CD4-positive, alpha-beta memory T cell (primary cell): ENCODE measurements around the gene TEAD3. TPM values are rescaled to one million over a fixed set of nuclear protein-coding genes. Genes with fewer than 3 reads are reported as not detected.

Experiments used
- CTCF ChIA-PET: fragments of 350-600 bp; sonication (Branson Sonifier 250); formaldehyde crosslinking; loops from one replicate; lab custom pipeline; 2021; ENCODE audit warnings: inconsistent platforms; ENCODE audit not compliant: partially characterized antibody; lab: Charles Lee
- POLR2A ChIA-PET: fragments of 350-600 bp; sonication (Branson Sonifier 250); formaldehyde crosslinking; loops from one replicate; lab custom pipeline; 2021; ENCODE audit not compliant: partially characterized antibody; lab: Charles Lee
- DNase-seq, 5 donors: peaks; one replicate each; pipeline versions ENCODE4 v3.0.0 to v3.0.0-alpha.2; 2020 to 2022; ENCODE audit warnings: mixed read lengths in 1 of 5
- H3K27ac ChIP-seq: one replicate; pipeline ENCODE4 v1.7.0; 2013; ENCODE audit warnings: low read depth, low read length
- H3K27me3 ChIP-seq: 2 replicates; pipeline ENCODE4 v1.7.0; 2013; ENCODE audit warnings: mild to moderate bottlenecking, low read length, moderate library complexity; ENCODE audit not compliant: insufficient read depth
- H3K36me3 ChIP-seq: 2 replicates; pipeline ENCODE4 v1.7.0; 2013; ENCODE audit warnings: mild to moderate bottlenecking, low read length, moderate library complexity; ENCODE audit not compliant: insufficient read depth
- H3K4me1 ChIP-seq: 2 replicates; pipeline ENCODE4 v1.7.0; 2013; ENCODE audit warnings: mild to moderate bottlenecking, low read length, moderate library complexity; ENCODE audit not compliant: insufficient read depth
- H3K4me3 ChIP-seq, 2 donors: one replicate each; pipeline ENCODE4 v1.7.0; 2013; ENCODE audit warnings: low read length in 2 of 2, mild to moderate bottlenecking in 1 of 2
- H3K9me3 ChIP-seq, 2 donors: one replicate each; pipeline ENCODE4 v1.7.0; 2013; ENCODE audit warnings: low read length in 2 of 2, control low read depth in 1 of 2; ENCODE audit not compliant: control insufficient read depth in 1 of 2
- H3K27ac Mint-ChIP-seq, 7 donors: one replicate each; pipeline ENCODE4 v1.8.0; 2020 to 2021; ENCODE audit warnings: mixed read lengths in 7 of 7, mild to moderate bottlenecking in 6 of 7, inconsistent platforms in 3 of 7, moderate library complexity in 3 of 7
- H3K27me3 Mint-ChIP-seq, 2 donors: one replicate each; pipeline ENCODE4 v1.8.0; 2020 to 2021; ENCODE audit warnings: mixed read lengths in 2 of 2
- H3K36me3 Mint-ChIP-seq, 2 donors: one replicate each; pipeline ENCODE4 v1.8.0; 2020 to 2021; ENCODE audit warnings: mixed read lengths in 2 of 2, inconsistent platforms in 1 of 2, mild to moderate bottlenecking in 1 of 2
- H3K4me1 Mint-ChIP-seq, 4 donors: one replicate each; pipeline ENCODE4 v1.8.0; 2020 to 2021; ENCODE audit warnings: mixed read lengths in 4 of 4, mild to moderate bottlenecking in 1 of 4
- H3K4me3 Mint-ChIP-seq, 8 donors: one replicate each; pipeline ENCODE4 v1.8.0; 2020 to 2021; ENCODE audit warnings: mixed read lengths in 8 of 8, mild to moderate bottlenecking in 7 of 8, moderate library complexity in 6 of 8, inconsistent platforms in 3 of 8
- H3K9me3 Mint-ChIP-seq, 8 donors: one replicate each; pipeline ENCODE4 v1.8.0; 2020 to 2021; ENCODE audit warnings: mixed read lengths in 8 of 8, mild to moderate bottlenecking in 5 of 8, inconsistent platforms in 3 of 8, moderate library complexity in 1 of 8
- intact Hi-C: fragments of 100-400 bp; cut with micrococcal nuclease; formaldehyde crosslinking; loops from one replicate; pipeline ENCODE4 v1.15.1; 2023
- polyA plus RNA-seq, 2 donors: library from polyadenylated mRNA; unstranded; fragments of 300-500 nt; fragmentation: Illumina TruSeq; gene quantifications; one replicate each; pipeline ENCODE4 v1.2.3, GENCODE V29; 2021
- total RNA-seq, 2 experiments: library from RNA; stranded (reverse); gene quantifications; one replicate each; pipeline ENCODE4 v1.2.3, GENCODE V29; 2021

TEAD3 gene
- total and polyA plus RNA-seq, 4 experiments from 2014 or later, result 0.08 to 0.20 TPM; not detected in 2

- Histone ChIP-seq H3K4me1 (no peaks in the 10 kb centered on the region), H3K27ac (no peak overlapping the region), H3K4me3 (no peak overlapping the region), H3K36me3 (no peaks in the 10 kb centered on the region), H3K27me3 (no peaks in the 10 kb centered on the region), H3K9me3 (no peaks in the 10 kb centered on the region)
- no peak for DNase-seq
- ChIA-PET CTCF (no interaction called here), POLR2A (no interaction called here)
- intact Hi-C loops, result no loop called here
- Mint-ChIP-seq H3K9me3 (no peaks in the 10 kb centered on the region), H3K36me3 (no peaks in the 10 kb centered on the region), H3K4me3 (no peak overlapping the region), H3K4me1 (peaks cover 1 to 8% (median 6%) of the 10 kb centered on the region in 4 donors), H3K27ac (no peak overlapping the region), H3K27me3 (peaks cover 6 to 9% of the 10 kb centered on the region in 2 donors)
Observed at GRCh38 chr6:35534407-35535170, 37.7 kb upstream of the TEAD3 start.

DNA sequence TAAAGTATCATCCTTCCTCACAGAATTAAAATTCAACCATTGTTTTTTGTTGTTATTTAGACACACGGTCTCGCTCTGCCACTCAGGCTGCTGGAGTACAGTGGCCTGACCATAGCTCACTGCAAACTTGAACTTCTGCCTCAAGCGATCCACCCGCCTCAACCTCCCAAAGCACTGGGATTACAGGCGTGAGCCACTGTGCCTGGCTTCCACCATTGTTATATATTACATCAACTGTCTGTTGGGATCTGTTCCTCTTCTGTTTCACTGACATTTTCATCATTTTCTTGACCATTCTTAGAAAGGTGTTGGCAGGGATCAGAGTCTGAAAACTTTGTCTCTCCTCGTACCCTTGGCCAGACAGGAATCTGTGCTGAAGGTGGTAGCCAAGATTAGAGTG lies 37.1 kb upstream of the TEAD3 start:
- CTCF ChIA-PET, result interaction anchor here (2.1 kb wide), 1 partner anchor 11 kb away, joined by 11 read pairs; no protein-coding TSS in a partner anchor

DNA sequence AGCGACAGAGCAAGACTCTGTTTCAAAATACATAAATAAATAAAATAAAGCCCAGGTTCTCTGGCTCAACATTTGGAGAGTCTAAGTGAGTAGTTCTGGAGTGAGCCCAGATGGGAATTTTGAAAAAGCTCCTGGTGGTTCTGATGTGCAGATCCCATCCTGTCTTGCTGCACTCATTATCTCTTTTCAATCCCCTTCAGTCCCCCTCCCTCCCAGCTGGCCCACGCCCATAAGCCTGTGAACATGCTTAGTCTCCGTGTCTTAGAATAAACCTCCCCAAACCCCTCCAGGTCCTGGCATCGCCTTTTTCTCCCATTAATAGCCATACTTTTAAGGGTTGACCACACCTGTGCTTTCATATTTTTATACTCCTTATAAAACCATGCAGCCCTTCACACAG lies 35.2 kb upstream of the TEAD3 start:
- Mint-ChIP-seq H3K9me3 (no peaks in the 10 kb centered on the region), H3K4me3 (no peak overlapping the region), H3K27me3 (peaks cover 6 to 8% of the 10 kb centered on the region in 2 donors), H3K36me3 (no peaks in the 10 kb centered on the region), H3K4me1 (peaks cover 1 to 18% (median 8%) of the 10 kb centered on the region in 4 donors), H3K27ac (no peak overlapping the region)
- CTCF ChIA-PET, result interaction anchor here (1.0 to 2.1 kb wide), 5 partner anchors 9 to 205 kb away, joined by 3 to 11 read pairs (median 6); partner anchors contain the start of gene ARMC12
- no peak overlapping the region for H3K27ac ChIP-seq
- intact Hi-C loops, result no loop called here
- no peaks in the 10 kb centered on the region for H3K4me1 ChIP-seq
- no peaks in the 10 kb centered on the region for H3K9me3 ChIP-seq
- DNase-seq, result no peak
- no peaks in the 10 kb centered on the region for H3K27me3 ChIP-seq
- no peak overlapping the region for H3K4me3 ChIP-seq
- no peaks in the 10 kb centered on the region for H3K36me3 ChIP-seq
- POLR2A ChIA-PET, result interaction anchor here (1.3 kb wide), 1 partner anchor 9 kb away, joined by 3 read pairs; no protein-coding TSS in a partner anchor

More for the DNA sequence above, 37.1 kb upstream of the TEAD3 start:
- Histone ChIP-seq H3K27ac (no peak overlapping the region), H3K36me3 (no peaks in the 10 kb centered on the region), H3K9me3 (no peaks in the 10 kb centered on the region), H3K4me1 (no peaks in the 10 kb centered on the region), H3K4me3 (no peak overlapping the region), H3K27me3 (no peaks in the 10 kb centered on the region)
- no peak for DNase-seq
- Mint-ChIP-seq H3K36me3 (no peaks in the 10 kb centered on the region), H3K27me3 (peaks cover 6 to 9% of the 10 kb centered on the region in 2 donors), H3K4me3 (no peak overlapping the region), H3K27ac (peak overlapping the region in 1 of 7 donors; percentile 14), H3K9me3 (no peaks in the 10 kb centered on the region), H3K4me1 (peaks cover 1 to 8% (median 6%) of the 10 kb centered on the region in 4 donors)
- intact Hi-C loops, result no loop called here
- POLR2A ChIA-PET, result no interaction called here

GRCh38 chr6:35524380-35525020 lies 27.6 kb upstream of the TEAD3 start:
- Mint-ChIP-seq H3K36me3 (no peaks in the 10 kb centered on the region), H3K4me1 (peaks cover 14 to 39% (median 24%) of the 10 kb centered on the region in 4 donors), H3K27ac (peak overlapping the region in 5 of 7 donors; percentile 8 to 70 (median 43)), H3K27me3 (no peaks in the 10 kb centered on the region), H3K9me3 (no peaks in the 10 kb centered on the region), H3K4me3 (no peak overlapping the region)
- POLR2A ChIA-PET, result interaction anchor here (0.7 to 3.3 kb wide), 5 partner anchors 28 to 212 kb away, joined by 3 to 15 read pairs (median 3); partner anchors contain the start of gene ARMC12
- intact Hi-C loops, result no loop called here
- Histone ChIP-seq H3K27ac (no peak overlapping the region), H3K4me3 (no peak overlapping the region), H3K9me3 (no peaks in the 10 kb centered on the region), H3K27me3 (no peaks in the 10 kb centered on the region), H3K4me1 (peaks cover 21% of the 10 kb centered on the region), H3K36me3 (no peaks in the 10 kb centered on the region)
- no peak for DNase-seq
- CTCF ChIA-PET, result interaction anchor here (0.6 to 7.0 kb wide), 15 partner anchors 14 to 225 kb away, joined by 3 to 150 read pairs (median 6); partner anchors contain the start of gene ARMC12

- Histone ChIP-seq H3K36me3 (no peaks in the 10 kb centered on the region), H3K4me3 (peak overlapping the region in 1 of 2 donors; percentile 41), H3K27me3 (no peaks in the 10 kb centered on the region), H3K27ac (no peak overlapping the region), H3K4me1 (peaks cover 21% of the 10 kb centered on the region), H3K9me3 (no peaks in the 10 kb centered on the region)
- Mint-ChIP-seq H3K27me3 (no peaks in the 10 kb centered on the region), H3K4me1 (peaks cover 14 to 34% (median 21%) of the 10 kb centered on the region in 4 donors), H3K27ac (peak overlapping the region; percentile 76 to 93 (median 86)), H3K36me3 (no peaks in the 10 kb centered on the region), H3K9me3 (no peaks in the 10 kb centered on the region), H3K4me3 (peak overlapping the region; percentile 20 to 81 (median 75))
- CTCF ChIA-PET, result interaction anchor here (0.7 to 7.0 kb wide), 40 partner anchors 10 to 572 kb away, joined by 3 to 150 read pairs (median 5); partner anchors contain the start of genes ARMC12, DEF6 and PPARD
- POLR2A ChIA-PET, result interaction anchor here (0.7 to 3.3 kb wide), 7 partner anchors 10 to 214 kb away, joined by 3 to 15 read pairs (median 4); partner anchors contain the start of genes ARMC12 and TEAD3
- DNase-seq, result peak; percentile 76 to 84 (median 82)
- intact Hi-C loops, result loop anchor here (1.0 kb wide), 4 partner anchors 29 to 214 kb away; partner anchors contain the start of gene ARMC12
Observed at GRCh38 chr6:35522660-35523658, 26.1 kb upstream of the TEAD3 start.

GRCh38 chr6:35522151-35522550 lies 25.3 kb upstream of the TEAD3 start:
- Mint-ChIP-seq H3K27me3 (no peaks in the 10 kb centered on the region), H3K9me3 (no peaks in the 10 kb centered on the region), H3K27ac (peak overlapping the region in 3 of 7 donors; percentile 65 to 86 (median 81)), H3K36me3 (no peaks in the 10 kb centered on the region), H3K4me3 (peak overlapping the region in 3 of 8 donors; percentile 39 to 75 (median 75)), H3K4me1 (peaks cover 14 to 33% (median 19%) of the 10 kb centered on the region in 4 donors)
- no peaks in the 10 kb centered on the region for H3K27me3 ChIP-seq
- ChIA-PET POLR2A (interaction anchor here (1.1 to 3.3 kb wide), 5 partner anchors 25 to 215 kb away, joined by 3 to 15 read pairs (median 4); partner anchors contain the start of genes ARMC12 and TEAD3), CTCF (interaction anchor here (0.7 to 7.0 kb wide), 33 partner anchors 11 to 573 kb away, joined by 3 to 150 read pairs (median 5); partner anchors contain the start of genes ARMC12, DEF6 and PPARD)
- H3K4me3 ChIP-seq, result no peak overlapping the region
- no peaks in the 10 kb centered on the region for H3K36me3 ChIP-seq
- H3K4me1 ChIP-seq, result peaks cover 21% of the 10 kb centered on the region
- no peak for DNase-seq
- H3K27ac ChIP-seq, result no peak overlapping the region
- intact Hi-C loops, result loop anchor here (1.0 kb wide), 3 partner anchors 61 to 215 kb away; partner anchors contain the start of gene ARMC12
- H3K9me3 ChIP-seq, result no peaks in the 10 kb centered on the region
